ENCODE results near the gene ALOX15. TPM values are rescaled to one million over a fixed set of nuclear protein-coding genes. Genes with fewer than 3 reads are reported as not detected.

ALOX15 gene
- total and polyA plus RNA-seq, 10 of the 15 experiments (the other 5 are each of a cell fraction or from before 2014, with no cell fraction given) = 0.05 to 1.0 (median 0.24) TPM

GRCh38 chr17:4609761-4610160 lies 31.7 kb downstream of the ALOX15 start (continued):
- no peak for TF ChIP-seq ZNF592 (IDR thresholded peaks at IDR 0.05)
- no peak for TF ChIP-seq ELK1 (IDR thresholded peaks at IDR 0.05; ENCODE audit: low read depth, low read length)
- TF ChIP-seq DPF2 (IDR thresholded peaks at IDR 0.05) = no peak
- TF ChIP-seq FOS (IDR thresholded peaks at IDR 0.05; ENCODE audit: borderline replicate concordance, extremely low read depth, insufficient read length) = no peak
- TF ChIP-seq BCL3 (IDR thresholded peaks at IDR 0.05; ENCODE audit: borderline replicate concordance, insufficient read depth, low read depth, low read length, poor library complexity, severe bottlenecking) = no peak
- TF ChIP-seq RBBP5 (conservative IDR thresholded peaks at IDR 0.05) = no peak
- no peak for TF ChIP-seq TAF1 (IDR thresholded peaks at IDR 0.05; ENCODE audit: borderline replicate concordance, low read depth, low read length)
- TF ChIP-seq SIX5 (IDR thresholded peaks at IDR 0.05; ENCODE audit: low read depth, low read length, severe bottlenecking) = no peak
- TF ChIP-seq TBL1XR1 (IDR thresholded peaks at IDR 0.05; ENCODE audit: low read depth, low read length) = no peak
- no peak for TF ChIP-seq CHD1 (IDR thresholded peaks at IDR 0.05; ENCODE audit: low read depth, low read length)
- no peak for TF ChIP-seq TCF3 (IDR thresholded peaks at IDR 0.05; ENCODE audit: borderline replicate concordance, insufficient read depth, low read depth, low read length)
